Thyroid gland (tissue), 4 donors: ENCODE results near the gene IQSEC1.

Experiments
- POLR2A ChIP-seq, 2 donors: fragments of 450-650 bp; IDR thresholded peaks; one replicate each; pipeline ENCODE4 v1.6.1; 2017; ENCODE audit warnings: antibody characterized with exemption in 2 of 2, mild to moderate bottlenecking in 2 of 2, moderate library complexity in 1 of 2
- TF ChIP-seq, protein P1 (sequence below), 6 experiments: fragments of 200-600 bp in 3 of 6; fragments of 450-650 bp in 3 of 6; sonication (generic) in 3 of 6; IDR thresholded peaks; one replicate each; pipeline ENCODE4 v1.5.1; 2016 to 2019; ENCODE audit warnings: antibody characterized with exemption in 6 of 6, mild to moderate bottlenecking in 2 of 6, inconsistent platforms in 1 of 6, moderate library complexity in 1 of 6

DNA sequence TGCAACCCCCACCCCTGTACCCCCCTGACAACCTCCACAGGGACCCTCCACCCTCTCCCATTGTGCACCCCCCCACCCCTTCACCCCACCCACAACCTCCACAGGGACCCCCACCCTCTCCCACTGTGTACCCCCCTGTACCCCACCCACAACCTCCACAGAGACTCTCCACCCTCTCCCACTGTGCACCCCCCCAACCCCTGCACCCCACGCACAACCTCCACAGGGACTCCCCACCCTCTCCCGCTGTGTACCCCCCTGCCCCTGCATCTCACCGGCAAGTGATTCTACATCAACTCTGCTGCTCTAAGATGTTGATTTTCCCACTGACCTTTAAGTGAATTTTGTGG lies 180.4 kb downstream of the IQSEC1 start:
- TF ChIP-seq, protein P1, sequence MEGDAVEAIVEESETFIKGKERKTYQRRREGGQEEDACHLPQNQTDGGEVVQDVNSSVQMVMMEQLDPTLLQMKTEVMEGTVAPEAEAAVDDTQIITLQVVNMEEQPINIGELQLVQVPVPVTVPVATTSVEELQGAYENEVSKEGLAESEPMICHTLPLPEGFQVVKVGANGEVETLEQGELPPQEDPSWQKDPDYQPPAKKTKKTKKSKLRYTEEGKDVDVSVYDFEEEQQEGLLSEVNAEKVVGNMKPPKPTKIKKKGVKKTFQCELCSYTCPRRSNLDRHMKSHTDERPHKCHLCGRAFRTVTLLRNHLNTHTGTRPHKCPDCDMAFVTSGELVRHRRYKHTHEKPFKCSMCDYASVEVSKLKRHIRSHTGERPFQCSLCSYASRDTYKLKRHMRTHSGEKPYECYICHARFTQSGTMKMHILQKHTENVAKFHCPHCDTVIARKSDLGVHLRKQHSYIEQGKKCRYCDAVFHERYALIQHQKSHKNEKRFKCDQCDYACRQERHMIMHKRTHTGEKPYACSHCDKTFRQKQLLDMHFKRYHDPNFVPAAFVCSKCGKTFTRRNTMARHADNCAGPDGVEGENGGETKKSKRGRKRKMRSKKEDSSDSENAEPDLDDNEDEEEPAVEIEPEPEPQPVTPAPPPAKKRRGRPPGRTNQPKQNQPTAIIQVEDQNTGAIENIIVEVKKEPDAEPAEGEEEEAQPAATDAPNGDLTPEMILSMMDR (IDR thresholded peaks at IDR 0.05) = no peak
- TF ChIP-seq POLR2A (IDR thresholded peaks at IDR 0.05) = no peak
